Hepatocyte (in vitro differentiated cells): Measurements from ENCODE around the gene RBM8A. TPM values are rescaled to one million over a fixed set of nuclear protein-coding genes. Genes with fewer than 3 reads are reported as not detected.

Experiments
- DNase-seq: peaks from one replicate; pipeline ENCODE4 v3.0.0-alpha.2; 2016; ENCODE audit warnings: low spot score
- H2AFZ ChIP-seq: fragments of 200-600 bp; sonication (generic); 2 replicates; pipeline ENCODE4 v1.6.0; 2016; ENCODE audit warnings: antibody characterized with exemption, mild to moderate bottlenecking
- H3K27ac ChIP-seq: fragments of 200-600 bp; sonication (generic); 2 replicates; pipeline ENCODE4 v1.5.1; 2016; ENCODE audit warnings: mild to moderate bottlenecking
- H3K27me3 ChIP-seq: fragments of 200-600 bp; sonication (generic); 2 replicates; pipeline ENCODE4 v1.6.1; 2016
- H3K36me3 ChIP-seq: fragments of 200-600 bp; sonication (generic); replicated peaks from 2 replicates; pipeline ENCODE4 v1.5.1; 2016; ENCODE audit warnings: low read depth; ENCODE audit not compliant: insufficient read depth
- H3K4me1 ChIP-seq: fragments of 200-600 bp; sonication (generic); 2 replicates; pipeline ENCODE4 v1.5.1; 2016; ENCODE audit warnings: mild to moderate bottlenecking, moderate library complexity; ENCODE audit not compliant: insufficient read depth
- H3K4me2 ChIP-seq: fragments of 200-600 bp; sonication (generic); 2 replicates; pipeline ENCODE4 v1.6.0; 2016
- H3K4me3 ChIP-seq: fragments of 200-600 bp; sonication (generic); 2 replicates; pipeline ENCODE4 v1.5.1; 2016; ENCODE audit warnings: mild to moderate bottlenecking
- H3K79me2 ChIP-seq: fragments of 200-600 bp; sonication (generic); 2 replicates; pipeline ENCODE4 v1.6.0; 2017; ENCODE audit warnings: mild to moderate bottlenecking
- H3K9me2 ChIP-seq: fragments of 200-600 bp; sonication (generic); replicated peaks from 2 replicates; pipeline ENCODE4 v1.6.0; 2017; ENCODE audit warnings: mild to moderate bottlenecking; ENCODE audit not compliant: insufficient read depth
- H3K9me3 ChIP-seq: fragments of 200-600 bp; sonication (generic); 2 replicates; pipeline ENCODE4 v1.5.1; 2016; ENCODE audit warnings: low read depth, mild to moderate bottlenecking
- H4K20me1 ChIP-seq: fragments of 200-600 bp; sonication (generic); 2 replicates; pipeline ENCODE4 v1.6.0; 2016; ENCODE audit warnings: mild to moderate bottlenecking; ENCODE audit not compliant: insufficient read depth, poor library complexity, severe bottlenecking
- CTCF ChIP-seq: fragments of 200-600 bp; sonication (generic); IDR thresholded peaks from 2 replicates; pipeline ENCODE4 v1.5.1; 2016; ENCODE audit warnings: antibody characterized with exemption, mild to moderate bottlenecking; ENCODE audit not compliant: poor library complexity
- EZH2 ChIP-seq: fragments of 200-600 bp; sonication (generic); IDR thresholded peaks from 2 replicates; pipeline ENCODE4 v1.6.1; 2016; ENCODE audit warnings: antibody characterized with exemption, mild to moderate bottlenecking, borderline replicate concordance
- EZH2phosphoT487 ChIP-seq: fragments of 200-600 bp; sonication (generic); IDR thresholded peaks from one replicate; pipeline ENCODE4 v1.6.1; 2018; ENCODE audit warnings: antibody characterized with exemption, mild to moderate bottlenecking, low read depth, moderate library complexity; ENCODE audit not compliant: unreplicated experiment, severe bottlenecking
- WGBS: methylation state at CpG from one replicate; pipeline ENCODE4 v1.1.6; 2016; ENCODE audit warnings: low lambda C conversion rate; ENCODE audit errors: missing lambda C conversion rate; 5-methylcytosine and 5-hydroxymethylcytosine counted together
- polyA plus RNA-seq: library from polyadenylated mRNA; unstranded; fragments of >200 nt; fragmentation: Nextera tagmentation; extraction: Ambion mirVana; gene quantifications from 2 replicates; pipeline ENCODE4 v1.2.1, GENCODE V29; 2016
- total RNA-seq: library from RNA; depleted of rRNA; stranded (reverse); fragments of >200 nt; gene quantifications from 2 replicates; pipeline ENCODE4 v1.2.3, GENCODE V29; 2014

The RBM8A gene
- total and polyA plus RNA-seq, 2 experiments from 2014 or later, result 141 to 185 TPM

DNA sequence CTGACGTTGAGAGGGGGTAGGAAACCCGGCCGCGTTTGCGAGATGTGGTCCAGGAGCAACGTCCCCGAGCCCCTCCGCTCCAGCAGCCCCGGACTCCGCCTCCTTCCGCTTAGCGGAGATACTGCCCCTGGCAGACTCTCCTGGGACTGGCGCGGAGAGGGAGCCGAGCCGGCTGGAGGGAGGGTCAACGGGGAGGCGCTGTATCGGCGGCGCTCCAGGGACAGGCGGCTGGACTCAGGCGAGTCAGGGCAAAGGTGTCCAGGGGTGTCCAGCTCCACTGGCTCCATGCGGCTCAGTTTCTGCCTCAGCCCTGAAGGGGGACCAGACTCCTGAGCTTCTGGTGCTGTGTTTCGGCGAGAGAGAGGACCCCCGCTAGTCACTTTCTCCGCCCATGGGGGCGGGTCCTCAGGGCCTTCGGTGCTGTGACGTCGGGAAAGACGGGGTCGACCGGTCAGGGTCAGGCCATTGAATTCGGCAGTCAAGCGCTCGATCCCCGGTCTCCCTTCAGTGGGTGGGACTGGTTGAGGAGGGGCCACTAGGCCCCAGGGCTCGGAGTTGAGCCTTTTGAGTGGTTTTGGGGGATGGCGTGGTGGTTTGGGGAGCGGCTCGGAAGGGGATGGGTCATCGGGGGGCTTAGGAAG, 33.3 kb upstream of the RBM8A start:
- H3K4me3 ChIP-seq, result peak overlapping the region; percentile 31
- H3K79me2 ChIP-seq, result peaks cover 3% of the 10 kb centered on the region
- no peaks in the 10 kb centered on the region for H3K9me3 ChIP-seq
- no peaks in the 10 kb centered on the region for H4K20me1 ChIP-seq
- H3K4me1 ChIP-seq, result peaks cover 32% of the 10 kb centered on the region
- WGBS, result 2% methylated on average over 40 of the region's 44 CpGs
- DNase-seq, result peak; percentile 85
- TF ChIP-seq EZH2 (no peak), EZH2phosphoT487 (no peak), CTCF (no peak)
- peaks cover 29% of the 10 kb centered on the region for H3K27me3 ChIP-seq
- H3K9me2 ChIP-seq, result no peaks in the 10 kb centered on the region
- no peaks in the 10 kb centered on the region for H3K36me3 ChIP-seq
- H2AFZ ChIP-seq, result peak overlapping the region; percentile 24
- H3K27ac ChIP-seq, result peak overlapping the region; percentile 36
- peak overlapping the region; percentile 94 for H3K4me2 ChIP-seq

GRCh38 chr1:145959957-145960467, 32.7 kb upstream of the RBM8A start:
- TF ChIP-seq CTCF (no peak), EZH2phosphoT487 (no peak), EZH2 (no peak)

GRCh38 chr1:145959333-145959732, 32.0 kb upstream of the RBM8A start:
- Histone ChIP-seq H3K27ac (no peak overlapping the region), H3K9me2 (no peaks in the 10 kb centered on the region), H2AFZ (no peak overlapping the region), H3K27me3 (peaks cover 29% of the 10 kb centered on the region), H4K20me1 (no peaks in the 10 kb centered on the region), H3K36me3 (no peaks in the 10 kb centered on the region), H3K4me3 (no peak overlapping the region), H3K4me1 (peaks cover 43% of the 10 kb centered on the region), H3K4me2 (no peak overlapping the region), H3K79me2 (peaks cover 16% of the 10 kb centered on the region), H3K9me3 (no peaks in the 10 kb centered on the region)
- no peak for DNase-seq
- TF ChIP-seq EZH2phosphoT487 (no peak), EZH2 (no peak), CTCF (no peak)

More at GRCh38 chr1:145959957-145960467, 32.7 kb upstream of the RBM8A start:
- H3K27me3 ChIP-seq, result peaks cover 29% of the 10 kb centered on the region
- H3K4me2 ChIP-seq, result peak overlapping the region; percentile 94
- no peaks in the 10 kb centered on the region for H3K9me3 ChIP-seq
- H3K9me2 ChIP-seq, result no peaks in the 10 kb centered on the region
- no peaks in the 10 kb centered on the region for H4K20me1 ChIP-seq
- peak overlapping the region; percentile 36 for H3K27ac ChIP-seq
- peaks cover 36% of the 10 kb centered on the region for H3K4me1 ChIP-seq
- no peaks in the 10 kb centered on the region for H3K36me3 ChIP-seq
- WGBS, result 9% methylated on average over 12 of the region's 12 CpGs
- DNase-seq, result no peak
- peaks cover 9% of the 10 kb centered on the region for H3K79me2 ChIP-seq
- H2AFZ ChIP-seq, result peak overlapping the region; percentile 24
- peak overlapping the region; percentile 31 for H3K4me3 ChIP-seq
